HK-2 (cell line): ENCODE data around the gene TMEM163.

Source experiments
- DNase-seq: peaks from one replicate; pipeline ENCODE4 v3.0.0-alpha.2; 2018; ENCODE audit not compliant: unreplicated experiment

The TMEM163 gene

GRCh38 chr2:134410006-134410405 lies 308.8 kb downstream of the TMEM163 start:
- no peak for DNase-seq

GRCh38 chr2:134408791-134409190 lies 310.0 kb downstream of the TMEM163 start:
- DNase-seq: no peak

GRCh38 chr2:134408386-134408785 lies 310.4 kb downstream of the TMEM163 start:
- no peak for DNase-seq

- no peak for DNase-seq
Observed at GRCh38 chr2:134407154-134407890, 311.5 kb downstream of the TMEM163 start.

- DNase-seq: no peak
Observed at GRCh38 chr2:134406736-134407135, 312.1 kb downstream of the TMEM163 start.

GRCh38 chr2:134406311-134406710 lies 312.5 kb downstream of the TMEM163 start:
- no peak for DNase-seq
